ENCODE measurements around the gene ACMSD.

ACMSD gene

DNA sequence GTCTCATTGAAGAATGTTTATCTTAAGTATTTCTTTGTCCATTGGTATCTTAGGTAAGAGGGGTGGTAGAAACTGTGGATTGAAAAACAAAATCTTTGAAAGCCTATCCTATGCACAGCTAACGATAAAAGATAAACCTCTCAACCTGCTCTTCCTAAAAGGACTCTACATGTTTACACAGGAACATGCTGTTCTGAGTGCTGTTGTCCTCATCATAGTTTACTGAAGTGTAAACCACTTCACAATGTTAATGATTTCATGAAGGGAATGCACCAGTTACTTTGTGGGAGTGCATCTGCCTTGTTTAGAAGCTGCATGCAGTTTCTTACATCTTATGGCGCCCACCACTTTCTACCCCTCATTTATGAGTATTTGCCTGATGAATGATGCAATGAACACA lies 1.2 kb downstream of the ACMSD start:
- no peaks in the 10 kb centered on the region for H3K9me3 ChIP-seq (replicated peaks; ENCODE audit: insufficient read depth, low read length)
- no peak overlapping the region for H3K27ac ChIP-seq (ENCODE audit: low read length)
- H3K4me3 ChIP-seq (ENCODE audit: low read length): no peak overlapping the region
- no peak overlapping the region for H3K4me2 ChIP-seq (ENCODE audit: low read depth, low read length)
- no peaks in the 10 kb centered on the region for H3K27me3 ChIP-seq (replicated peaks; ENCODE audit: insufficient read depth, low read length)
- no peaks in the 10 kb centered on the region for H3K36me3 ChIP-seq (replicated peaks; ENCODE audit: insufficient read depth, low read length)
- H2AFZ ChIP-seq (ENCODE audit: low read length): no peak overlapping the region
- H3K9me2 ChIP-seq (replicated peaks; ENCODE audit: insufficient read depth, low read length): 0 out of 2 replicates have a peak, but pooled peaks cover 3% of the 10 kb centered on the region
- H3K4me1 ChIP-seq (ENCODE audit: low read length): no peaks in the 10 kb centered on the region
- no peaks in the 10 kb centered on the region for H3K79me2 ChIP-seq (ENCODE audit: low read length)
- DNase-seq: no peak
- no peaks in the 10 kb centered on the region for H4K20me1 ChIP-seq (ENCODE audit: insufficient read depth, low read length)
- TF ChIP-seq EZH2 (optimal IDR thresholded peaks at IDR 0.05; ENCODE audit: low read depth, low read length) (no peak), EZH2phosphoT487 (IDR thresholded peaks at IDR 0.05; ENCODE audit: low read length) (no peak)
- TF ChIP-seq, protein P1, sequence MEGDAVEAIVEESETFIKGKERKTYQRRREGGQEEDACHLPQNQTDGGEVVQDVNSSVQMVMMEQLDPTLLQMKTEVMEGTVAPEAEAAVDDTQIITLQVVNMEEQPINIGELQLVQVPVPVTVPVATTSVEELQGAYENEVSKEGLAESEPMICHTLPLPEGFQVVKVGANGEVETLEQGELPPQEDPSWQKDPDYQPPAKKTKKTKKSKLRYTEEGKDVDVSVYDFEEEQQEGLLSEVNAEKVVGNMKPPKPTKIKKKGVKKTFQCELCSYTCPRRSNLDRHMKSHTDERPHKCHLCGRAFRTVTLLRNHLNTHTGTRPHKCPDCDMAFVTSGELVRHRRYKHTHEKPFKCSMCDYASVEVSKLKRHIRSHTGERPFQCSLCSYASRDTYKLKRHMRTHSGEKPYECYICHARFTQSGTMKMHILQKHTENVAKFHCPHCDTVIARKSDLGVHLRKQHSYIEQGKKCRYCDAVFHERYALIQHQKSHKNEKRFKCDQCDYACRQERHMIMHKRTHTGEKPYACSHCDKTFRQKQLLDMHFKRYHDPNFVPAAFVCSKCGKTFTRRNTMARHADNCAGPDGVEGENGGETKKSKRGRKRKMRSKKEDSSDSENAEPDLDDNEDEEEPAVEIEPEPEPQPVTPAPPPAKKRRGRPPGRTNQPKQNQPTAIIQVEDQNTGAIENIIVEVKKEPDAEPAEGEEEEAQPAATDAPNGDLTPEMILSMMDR (IDR thresholded peaks at IDR 0.05; ENCODE audit: low read length): no peak
- no peaks in the 10 kb centered on the region for H3F3A ChIP-seq (ENCODE audit: insufficient read depth, low read length)
- no peak overlapping the region for H3K9ac ChIP-seq (ENCODE audit: low read length)

DNA sequence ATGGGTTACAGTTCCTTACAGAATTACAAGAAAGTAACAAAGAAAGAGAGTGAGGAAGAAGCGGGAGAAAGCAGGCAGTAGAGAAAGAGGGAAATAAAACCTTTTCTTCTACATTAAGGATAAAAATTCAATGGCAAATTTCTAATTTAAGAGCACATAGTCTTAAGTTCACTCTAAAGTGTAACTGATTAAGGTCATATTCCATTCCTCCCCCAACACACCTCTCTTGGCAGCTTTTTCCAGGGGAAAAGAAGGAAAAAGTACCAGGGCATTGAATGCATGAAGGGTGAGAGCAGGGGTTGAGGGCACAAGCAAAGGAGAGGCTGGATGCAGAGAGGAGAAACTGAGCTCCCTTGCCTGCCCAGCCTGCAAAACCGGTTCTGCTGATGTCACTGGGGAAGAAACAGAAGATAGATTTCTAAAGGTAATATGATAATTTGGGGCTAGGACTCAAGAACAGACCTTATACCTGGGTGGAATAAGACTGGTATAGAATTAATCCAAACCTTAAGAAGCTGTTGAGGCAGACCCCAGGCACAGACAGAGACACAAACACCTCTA lies 4.6 kb downstream of the ACMSD start:
- Histone ChIP-seq H3K36me3 (replicated peaks; ENCODE audit: insufficient read depth, low read length) (no peaks in the 10 kb centered on the region), H3K4me2 (ENCODE audit: low read depth, low read length) (no peak overlapping the region), H3K9me2 (replicated peaks; ENCODE audit: insufficient read depth, low read length) (0 out of 2 replicates have a peak, but pooled peaks cover 3% of the 10 kb centered on the region), H3K4me3 (ENCODE audit: low read length) (no peak overlapping the region), H3K9ac (ENCODE audit: low read length) (no peak overlapping the region), H3K27me3 (replicated peaks; ENCODE audit: insufficient read depth, low read length) (no peaks in the 10 kb centered on the region), H3K79me2 (ENCODE audit: low read length) (no peaks in the 10 kb centered on the region), H4K20me1 (ENCODE audit: insufficient read depth, low read length) (no peaks in the 10 kb centered on the region), H3K9me3 (replicated peaks; ENCODE audit: insufficient read depth, low read length) (no peaks in the 10 kb centered on the region), H2AFZ (ENCODE audit: low read length) (no peak overlapping the region), H3F3A (ENCODE audit: insufficient read depth, low read length) (no peaks in the 10 kb centered on the region), H3K4me1 (ENCODE audit: low read length) (no peaks in the 10 kb centered on the region), H3K27ac (ENCODE audit: low read length) (no peak overlapping the region)
- no peak for DNase-seq
- no peak for TF ChIP-seq EZH2phosphoT487 (IDR thresholded peaks at IDR 0.05; ENCODE audit: low read length)
- no peak for TF ChIP-seq EZH2 (optimal IDR thresholded peaks at IDR 0.05; ENCODE audit: low read depth, low read length)
- TF ChIP-seq, protein P1 (IDR thresholded peaks at IDR 0.05; ENCODE audit: low read length): no peak

DNA sequence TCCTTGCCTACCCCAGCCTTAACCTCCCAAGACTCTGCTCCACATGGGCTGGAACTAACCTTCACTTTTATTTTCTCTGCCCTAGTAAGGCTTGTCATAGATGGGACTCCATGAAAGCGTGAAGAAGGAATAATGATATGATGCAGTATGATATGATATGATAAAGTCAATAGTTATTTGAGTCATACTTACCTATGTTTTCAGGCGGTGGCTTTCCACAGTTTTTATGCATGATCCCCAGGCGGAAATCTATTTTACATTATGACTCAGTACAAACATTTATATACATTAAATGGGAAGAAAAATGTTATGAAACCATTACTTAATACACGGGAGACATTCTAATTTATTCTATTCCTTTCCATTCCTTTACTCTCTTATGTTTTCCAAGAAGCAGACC lies 5.6 kb downstream of the ACMSD start:
- H2AFZ ChIP-seq (ENCODE audit: low read length): no peak overlapping the region
- H3K36me3 ChIP-seq (replicated peaks; ENCODE audit: insufficient read depth, low read length): no peaks in the 10 kb centered on the region
- no peak overlapping the region for H3K4me3 ChIP-seq (ENCODE audit: low read length)
- no peak overlapping the region for H3K4me2 ChIP-seq (ENCODE audit: low read depth, low read length)
- H3K9ac ChIP-seq (ENCODE audit: low read length): no peak overlapping the region
- no peaks in the 10 kb centered on the region for H3K4me1 ChIP-seq (ENCODE audit: low read length)
- no peaks in the 10 kb centered on the region for H3K79me2 ChIP-seq (ENCODE audit: low read length)
- no peaks in the 10 kb centered on the region for H3F3A ChIP-seq (ENCODE audit: insufficient read depth, low read length)
- H3K27ac ChIP-seq (ENCODE audit: low read length): no peak overlapping the region
- 0 out of 2 replicates have a peak, but pooled peaks cover 3% of the 10 kb centered on the region for H3K9me2 ChIP-seq (replicated peaks; ENCODE audit: insufficient read depth, low read length)
- H4K20me1 ChIP-seq (ENCODE audit: insufficient read depth, low read length): no peaks in the 10 kb centered on the region
- no peaks in the 10 kb centered on the region for H3K9me3 ChIP-seq (replicated peaks; ENCODE audit: insufficient read depth, low read length)
- DNase-seq: no peak
- H3K27me3 ChIP-seq (replicated peaks; ENCODE audit: insufficient read depth, low read length): no peaks in the 10 kb centered on the region
- TF ChIP-seq, protein P1 (IDR thresholded peaks at IDR 0.05; ENCODE audit: low read length): no peak
- no peak for TF ChIP-seq EZH2 (optimal IDR thresholded peaks at IDR 0.05; ENCODE audit: low read depth, low read length)
- TF ChIP-seq EZH2phosphoT487 (IDR thresholded peaks at IDR 0.05; ENCODE audit: low read length): no peak
